Measurements from ENCODE around the gene EEF1A2. TPM values are rescaled to one million over a fixed set of nuclear protein-coding genes. Genes with fewer than 3 reads are reported as not detected.
A peak's percentile ranks its signal among the peaks of the same experiment; 100 is the strongest.

EEF1A2 gene
- total RNA-seq, 4 donors from 2014 or later = 0.75 to 5.0 (median 3.3) TPM

- in situ Hi-C loops (cut with MboI; ENCODE audit: low pct_ligation_motif_present in 1 of 4, low pct_unique_long_range_greater_than_20kb in 1 of 4, low sequenced_read_pairs in 3 of 4) (loop anchor here in 1 of 4 donors (25.0 kb wide), 1 partner anchor 103 kb away; the partner anchor contains the start of gene GMEB2), intact Hi-C loops (cut with DNase I; ENCODE audit: low total_unique reads) (loop anchor here (10.0 kb wide), 1 partner anchor 250 kb away; no protein-coding TSS in a partner anchor)
- no peaks in the 10 kb centered on the region for H3K9me3 ChIP-seq
- no peak for DNase-seq
- H3K4me3 ChIP-seq = peak overlapping the region in 1 of 4 donors; percentile 5
- peaks cover 15 to 59% (median 38%) of the 10 kb centered on the region in 4 donors for H3K4me1 ChIP-seq
- TF ChIP-seq POLR2A (IDR thresholded peaks at IDR 0.05) = peak; percentile 0
- TF ChIP-seq POLR2AphosphoS5 (IDR thresholded peaks at IDR 0.05) = no peak
- 60% methylated on average over 10 of the region's 12 CpGs; no CpG with 5 or more reads in 1 of the 2 donors for WGBS, 2 donors (ENCODE audit: low coverage in 1 of 2)
- peaks cover 10% of the 10 kb centered on the region for H3K27me3 ChIP-seq
- no peaks in the 10 kb centered on the region for H3K36me3 ChIP-seq
- peak overlapping the region; percentile 85 to 97 (median 88) for H3K27ac ChIP-seq
These were observed 35.5 kb upstream of the EEF1A2 start for GRCh38 chr20:63534427-63534830.

GRCh38 chr20:63533871-63534393 lies 35.0 kb upstream of the EEF1A2 start:
- Histone ChIP-seq H3K4me3 (no peak overlapping the region), H3K27ac (peak overlapping the region; percentile 85 to 97 (median 88)), H3K4me1 (peaks cover 14 to 54% (median 34%) of the 10 kb centered on the region in 4 donors), H3K9me3 (no peaks in the 10 kb centered on the region), H3K36me3 (no peaks in the 10 kb centered on the region), H3K27me3 (peaks cover 10% of the 10 kb centered on the region)
- 55% methylated on average over 13 of the region's 28 CpGs; no CpG with 5 or more reads in 1 of the 2 donors for WGBS, 2 donors (ENCODE audit: low coverage in 1 of 2)
- TF ChIP-seq EP300 (IDR thresholded peaks at IDR 0.05; ENCODE audit: low read depth) (no peak), POLR2AphosphoS5 (IDR thresholded peaks at IDR 0.05) (peak; percentile 41 to 93 (median 82)), POLR2A (IDR thresholded peaks at IDR 0.05) (peak; percentile 82)
- TF ChIP-seq, protein P1, sequence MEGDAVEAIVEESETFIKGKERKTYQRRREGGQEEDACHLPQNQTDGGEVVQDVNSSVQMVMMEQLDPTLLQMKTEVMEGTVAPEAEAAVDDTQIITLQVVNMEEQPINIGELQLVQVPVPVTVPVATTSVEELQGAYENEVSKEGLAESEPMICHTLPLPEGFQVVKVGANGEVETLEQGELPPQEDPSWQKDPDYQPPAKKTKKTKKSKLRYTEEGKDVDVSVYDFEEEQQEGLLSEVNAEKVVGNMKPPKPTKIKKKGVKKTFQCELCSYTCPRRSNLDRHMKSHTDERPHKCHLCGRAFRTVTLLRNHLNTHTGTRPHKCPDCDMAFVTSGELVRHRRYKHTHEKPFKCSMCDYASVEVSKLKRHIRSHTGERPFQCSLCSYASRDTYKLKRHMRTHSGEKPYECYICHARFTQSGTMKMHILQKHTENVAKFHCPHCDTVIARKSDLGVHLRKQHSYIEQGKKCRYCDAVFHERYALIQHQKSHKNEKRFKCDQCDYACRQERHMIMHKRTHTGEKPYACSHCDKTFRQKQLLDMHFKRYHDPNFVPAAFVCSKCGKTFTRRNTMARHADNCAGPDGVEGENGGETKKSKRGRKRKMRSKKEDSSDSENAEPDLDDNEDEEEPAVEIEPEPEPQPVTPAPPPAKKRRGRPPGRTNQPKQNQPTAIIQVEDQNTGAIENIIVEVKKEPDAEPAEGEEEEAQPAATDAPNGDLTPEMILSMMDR (IDR thresholded peaks at IDR 0.05) = no peak
- DNase-seq = peak; percentile 89
- in situ Hi-C loops (cut with MboI; ENCODE audit: low pct_ligation_motif_present in 1 of 4, low pct_unique_long_range_greater_than_20kb in 1 of 4, low sequenced_read_pairs in 3 of 4) (loop anchor here in 1 of 4 donors (25.0 kb wide), 1 partner anchor 103 kb away; the partner anchor contains the start of gene GMEB2), intact Hi-C loops (cut with DNase I; ENCODE audit: low total_unique reads) (loop anchor here (10.0 kb wide), 1 partner anchor 251 kb away; no protein-coding TSS in a partner anchor)

DNA sequence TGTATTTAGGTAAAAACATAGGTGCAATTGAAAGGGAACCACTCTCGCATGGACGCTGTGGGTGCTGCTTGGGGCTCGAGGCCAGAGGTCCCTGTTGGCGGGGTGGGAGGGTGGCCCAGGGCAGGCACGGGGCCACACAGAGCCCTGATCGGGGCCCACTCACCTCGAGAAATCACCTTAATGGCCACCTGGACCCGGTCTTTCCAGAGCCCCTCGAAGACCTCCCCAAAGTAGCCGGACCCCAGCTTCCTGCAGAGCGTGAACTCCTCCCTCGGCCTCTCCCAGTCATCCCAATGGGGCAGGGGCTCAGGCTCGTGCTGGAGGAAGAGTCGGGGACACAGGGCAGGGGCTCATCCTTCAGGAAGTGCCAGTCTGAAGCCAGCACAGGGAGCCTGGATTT lies 34.5 kb upstream of the EEF1A2 start:
- TF ChIP-seq EP300 (IDR thresholded peaks at IDR 0.05; ENCODE audit: low read depth) = no peak
- no peak for TF ChIP-seq POLR2A (IDR thresholded peaks at IDR 0.05)
- TF ChIP-seq, protein P1 (IDR thresholded peaks at IDR 0.05) = no peak
- no peak for TF ChIP-seq POLR2AphosphoS5 (IDR thresholded peaks at IDR 0.05)
- no peak for DNase-seq
- no peaks in the 10 kb centered on the region for H3K9me3 ChIP-seq
- peaks cover 10% of the 10 kb centered on the region for H3K27me3 ChIP-seq
- H3K27ac ChIP-seq = peak overlapping the region; percentile 85 to 97 (median 88)
- in situ Hi-C loops (cut with MboI; ENCODE audit: low pct_ligation_motif_present in 1 of 4, low pct_unique_long_range_greater_than_20kb in 1 of 4, low sequenced_read_pairs in 3 of 4) (loop anchor here in 1 of 4 donors (25.0 kb wide), 1 partner anchor 104 kb away; the partner anchor contains the start of gene GMEB2), intact Hi-C loops (cut with DNase I; ENCODE audit: low total_unique reads) (loop anchor here (10.0 kb wide), 1 partner anchor 251 kb away; no protein-coding TSS in a partner anchor)
- H3K4me3 ChIP-seq = no peak overlapping the region
- H3K4me1 ChIP-seq = peaks cover 14 to 49% (median 30%) of the 10 kb centered on the region in 4 donors
- H3K36me3 ChIP-seq = no peaks in the 10 kb centered on the region
- WGBS, 2 donors (ENCODE audit: low coverage in 1 of 2) = 82 to 85% methylated on average over 7 to 14 of the region's 14 CpGs

GRCh38 chr20:63532449-63532971 lies 33.6 kb upstream of the EEF1A2 start:
- intact Hi-C loops (cut with DNase I; ENCODE audit: low total_unique reads) = loop anchor here (10.0 kb wide), 1 partner anchor 252 kb away; no protein-coding TSS in a partner anchor
- no peaks in the 10 kb centered on the region for H3K9me3 ChIP-seq
- no peak for DNase-seq
- H3K4me1 ChIP-seq = peaks cover 10 to 40% (median 21%) of the 10 kb centered on the region in 4 donors
- in situ Hi-C loops (cut with MboI; ENCODE audit: low pct_ligation_motif_present in 1 of 4, low pct_unique_long_range_greater_than_20kb in 1 of 4, low sequenced_read_pairs in 3 of 4) = loop anchor here in 1 of 4 donors (25.0 kb wide), 1 partner anchor 105 kb away; the partner anchor contains the start of gene GMEB2
- H3K4me3 ChIP-seq = no peak overlapping the region
- WGBS, 2 donors (ENCODE audit: low coverage in 1 of 2) = 70 to 76% methylated on average over 3 to 24 of the region's 24 CpGs
- H3K27ac ChIP-seq = no peak overlapping the region
- TF ChIP-seq, protein P1 (IDR thresholded peaks at IDR 0.05) = no peak
- TF ChIP-seq EP300 (IDR thresholded peaks at IDR 0.05; ENCODE audit: low read depth) = no peak
- H3K27me3 ChIP-seq = peaks cover 10% of the 10 kb centered on the region
- no peaks in the 10 kb centered on the region for H3K36me3 ChIP-seq

Data from transverse colon (tissue), 4 donors.